Mesenchymal stem cell (in vitro differentiated cells and primary cell): ENCODE measurements around the gene EGFLAM.

Experiments used
- DNase-seq: peaks from one replicate; pipeline ENCODE4 v3.0.0-alpha.2; 2013
- H2AFZ ChIP-seq: one replicate; pipeline ENCODE4 v1.6.1; 2013; ENCODE audit warnings: low read depth, mild to moderate bottlenecking, control low read depth, inconsistent platforms, low read length, moderate library complexity
- H2AK5ac ChIP-seq: 2 replicates; pipeline ENCODE4 v1.6.1; 2013; ENCODE audit warnings: low read length, moderate library complexity, mild to moderate bottlenecking, inconsistent platforms; ENCODE audit not compliant: severe bottlenecking
- H2BK120ac ChIP-seq: one replicate; pipeline ENCODE4 v1.6.1; 2013; ENCODE audit warnings: low read depth, mild to moderate bottlenecking, inconsistent platforms, low read length, moderate library complexity
- H2BK12ac ChIP-seq, 2 experiments: one replicate each; pipeline ENCODE4 v1.6.1; 2013; ENCODE audit warnings: inconsistent platforms in 2 of 2, low read length in 2 of 2, mild to moderate bottlenecking in 2 of 2, moderate library complexity in 2 of 2, control low read depth in 1 of 2
- H2BK15ac ChIP-seq: one replicate; pipeline ENCODE4 v1.6.1; 2013; ENCODE audit warnings: mild to moderate bottlenecking, low read depth, inconsistent platforms; ENCODE audit not compliant: poor library complexity, severe bottlenecking
- H2BK5ac ChIP-seq: 2 replicates; pipeline ENCODE4 v1.6.1; 2013; ENCODE audit warnings: low read depth, mild to moderate bottlenecking, low read length, control low read depth, inconsistent platforms; ENCODE audit not compliant: poor library complexity, severe bottlenecking
- H3K14ac ChIP-seq, 2 experiments: one replicate each; pipeline ENCODE4 v1.6.1; 2013; ENCODE audit warnings: inconsistent platforms in 2 of 2, low read length in 2 of 2, control low read depth in 1 of 2, mild to moderate bottlenecking in 1 of 2, moderate library complexity in 1 of 2
- H3K18ac ChIP-seq, 2 experiments: one replicate each; pipeline ENCODE4 v1.6.1; 2013; ENCODE audit warnings: inconsistent platforms in 2 of 2, low read length in 2 of 2, control low read depth in 1 of 2, low read depth in 1 of 2, mild to moderate bottlenecking in 1 of 2
- H3K23ac ChIP-seq, 2 experiments: one replicate each; pipeline ENCODE4 v1.6.1; 2013; ENCODE audit warnings: inconsistent platforms in 2 of 2, low read length in 2 of 2, mild to moderate bottlenecking in 2 of 2, moderate library complexity in 2 of 2, control low read depth in 1 of 2
- H3K27ac ChIP-seq: 2 replicates; pipeline ENCODE4 v1.5.1; 2013; ENCODE audit warnings: mild to moderate bottlenecking, moderate library complexity, low read length, control low read depth, inconsistent platforms; ENCODE audit not compliant: poor library complexity, severe bottlenecking
- H3K27me3 ChIP-seq, 2 experiments: 2 replicates each; pipeline versions ENCODE4 v1.6.1 to v1.7.0; 2013; ENCODE audit warnings: low read length in 2 of 2, mild to moderate bottlenecking in 2 of 2, moderate library complexity in 2 of 2, control low read depth in 1 of 2, inconsistent platforms in 1 of 2; ENCODE audit not compliant: control insufficient read depth in 1 of 2, insufficient read depth in 1 of 2
- H3K36me3 ChIP-seq, 2 experiments: 2 replicates each; pipeline versions ENCODE4 v1.6.1 to v1.7.0; 2013; ENCODE audit warnings: low read length in 2 of 2, control low read depth in 1 of 2, inconsistent platforms in 1 of 2, low read depth in 1 of 2, mild to moderate bottlenecking in 1 of 2; ENCODE audit not compliant: insufficient read depth in 2 of 2, control insufficient read depth in 1 of 2
- H3K4ac ChIP-seq, 2 experiments: one replicate each; pipeline ENCODE4 v1.6.1; 2013; ENCODE audit warnings: inconsistent platforms in 2 of 2, low read length in 2 of 2, mild to moderate bottlenecking in 2 of 2, moderate library complexity in 2 of 2, control low read depth in 1 of 2, low read depth in 1 of 2
- H3K4me1 ChIP-seq: 2 replicates; pipeline ENCODE4 v1.6.1; 2013; ENCODE audit warnings: low read depth, low read length, control low read depth; ENCODE audit not compliant: control insufficient read depth, insufficient read depth
- H3K4me2 ChIP-seq: 2 replicates; pipeline ENCODE4 v1.6.1; 2013; ENCODE audit warnings: low read length, mild to moderate bottlenecking, inconsistent platforms; ENCODE audit not compliant: poor library complexity, severe bottlenecking
- H3K4me3 ChIP-seq, 2 experiments: 2 replicates each; pipeline versions ENCODE4 v1.5.1 to v1.7.0; 2013; ENCODE audit warnings: low read length in 2 of 2, mild to moderate bottlenecking in 2 of 2, control low read depth in 1 of 2, low read depth in 1 of 2; ENCODE audit not compliant: insufficient read depth in 1 of 2
- H3K79me1 ChIP-seq: replicated peaks from 2 replicates; pipeline ENCODE4 v1.6.1; 2013; ENCODE audit warnings: mild to moderate bottlenecking, control low read depth, low read length, inconsistent platforms; ENCODE audit not compliant: poor library complexity, severe bottlenecking
- H3K9ac ChIP-seq: 2 replicates; pipeline ENCODE4 v1.7.0; 2013; ENCODE audit warnings: mild to moderate bottlenecking, low read length, moderate library complexity
- H3K9me3 ChIP-seq: 2 replicates; pipeline ENCODE4 v1.7.0; 2013; ENCODE audit warnings: mild to moderate bottlenecking, low read length; ENCODE audit not compliant: control insufficient read depth
- H4K8ac ChIP-seq: one replicate; pipeline ENCODE4 v1.6.1; 2013; ENCODE audit warnings: inconsistent platforms, mild to moderate bottlenecking, low read length, moderate library complexity
- H4K91ac ChIP-seq: one replicate; pipeline ENCODE4 v1.6.1; 2013; ENCODE audit warnings: mild to moderate bottlenecking, low read length, inconsistent platforms
- WGBS: methylation state at CpG from one replicate; pipeline ENCODE4 v1.1.7; 2013; ENCODE audit warnings: mixed read lengths; 5-methylcytosine and 5-hydroxymethylcytosine counted together

The EGFLAM gene

DNA sequence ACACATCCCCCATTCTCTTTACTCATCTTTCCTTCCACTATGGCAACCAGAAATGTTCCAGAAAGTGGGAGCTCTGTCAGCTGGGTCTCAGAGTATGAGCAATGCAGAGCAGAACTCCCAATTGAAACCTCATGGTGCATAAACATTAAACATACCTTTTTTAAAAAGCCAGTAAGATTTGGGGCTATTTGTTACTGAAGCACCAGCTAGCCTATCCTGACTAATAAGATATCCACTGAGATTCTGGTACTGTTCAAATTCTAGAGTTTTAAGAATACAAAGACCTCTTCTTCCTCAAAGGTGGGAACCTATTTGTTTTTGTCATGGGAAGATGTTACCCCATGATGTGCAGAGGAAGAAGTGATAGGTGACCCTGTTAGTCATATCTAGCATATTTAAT is 46.1 kb upstream of the EGFLAM start:
- H3K23ac ChIP-seq: no peak overlapping the region

DNA sequence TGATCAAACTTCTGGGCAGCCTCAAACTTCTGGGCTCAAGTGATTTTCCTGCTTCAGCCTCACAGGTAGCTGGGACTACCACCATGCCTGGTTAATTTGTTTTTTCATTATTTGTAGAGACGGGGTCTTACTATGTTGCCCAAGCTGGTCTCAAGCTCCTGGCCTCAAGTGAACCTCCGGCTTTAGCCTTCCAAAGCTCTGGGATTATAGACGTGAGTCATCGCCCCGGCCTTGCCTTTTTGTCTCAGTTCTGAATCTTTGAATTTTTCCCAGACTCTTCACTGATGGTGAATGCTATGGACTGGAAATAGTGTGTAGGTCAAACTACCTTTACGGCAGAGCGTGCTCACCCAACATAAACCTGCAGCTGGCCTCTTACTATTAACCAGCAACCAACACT is 32.3 kb upstream of the EGFLAM start:
- H3K23ac ChIP-seq: no peak overlapping the region
- no peak overlapping the region for H2AK5ac ChIP-seq
- no peak overlapping the region for H3K4me2 ChIP-seq
- no peak overlapping the region for H3K27ac ChIP-seq
- no peak overlapping the region for H3K9ac ChIP-seq
- no peak overlapping the region for H2BK120ac ChIP-seq
- no peaks in the 10 kb centered on the region for H3K9me3 ChIP-seq
- no peaks in the 10 kb centered on the region for H3K4me1 ChIP-seq
- H3K36me3 ChIP-seq: no peaks in the 10 kb centered on the region
- H3K79me1 ChIP-seq: no peaks in the 10 kb centered on the region
- H3K4ac ChIP-seq: no peak overlapping the region
- H3K4me3 ChIP-seq: no peak overlapping the region
- H4K91ac ChIP-seq: no peak overlapping the region
- no peak overlapping the region for H2AFZ ChIP-seq
- H3K27me3 ChIP-seq: peaks cover 0 to 35% of the 10 kb centered on the region in 2 experiments
- H2BK12ac ChIP-seq: no peak overlapping the region
- no peak overlapping the region for H4K8ac ChIP-seq
- WGBS: 87% methylated on average over 4 of the region's 7 CpGs
- H2BK5ac ChIP-seq: no peak overlapping the region
- no peak for DNase-seq
- H3K14ac ChIP-seq: no peak overlapping the region
- H2BK15ac ChIP-seq: no peak overlapping the region
- H3K18ac ChIP-seq: no peak overlapping the region

More for the DNA sequence above, 46.1 kb upstream of the EGFLAM start:
- Histone ChIP-seq H3K9ac (no peak overlapping the region), H2AFZ (no peak overlapping the region), H2BK12ac (no peak overlapping the region), H3K27me3 (peaks cover 18 to 48% of the 10 kb centered on the region in 2 experiments), H3K79me1 (no peaks in the 10 kb centered on the region), H3K4me2 (no peak overlapping the region), H3K4me3 (no peak overlapping the region), H3K36me3 (no peaks in the 10 kb centered on the region), H4K8ac (no peak overlapping the region), H2BK5ac (no peak overlapping the region), H2BK15ac (no peak overlapping the region), H3K4ac (no peak overlapping the region), H3K4me1 (no peaks in the 10 kb centered on the region), H4K91ac (no peak overlapping the region), H2AK5ac (no peak overlapping the region), H3K27ac (no peak overlapping the region), H3K14ac (no peak overlapping the region), H2BK120ac (no peak overlapping the region), H3K18ac (no peak overlapping the region), H3K9me3 (peaks cover 5% of the 10 kb centered on the region)
- no peak for DNase-seq

DNA sequence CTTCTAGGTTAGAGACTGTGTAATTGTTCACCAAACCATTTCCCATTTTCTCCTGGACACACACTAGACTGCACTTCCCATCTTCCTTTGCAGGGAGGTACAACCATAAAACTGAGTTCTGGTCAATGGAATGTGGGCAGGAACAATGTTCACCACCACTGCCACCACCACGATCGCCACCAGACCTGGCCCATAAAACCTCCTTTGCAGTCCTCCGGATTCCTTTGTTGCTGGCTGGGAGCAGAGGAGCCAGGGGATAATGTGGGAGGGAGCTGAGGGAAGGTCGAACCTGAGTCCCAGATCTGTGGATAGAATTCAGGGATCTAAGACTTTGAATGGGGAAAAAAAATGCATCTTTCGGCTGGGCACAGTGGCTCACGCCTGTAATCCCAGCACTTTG is 29.4 kb upstream of the EGFLAM start:
- H3K18ac ChIP-seq: no peak overlapping the region
- 90% methylated on average over 4 of the region's 6 CpGs for WGBS

DNA sequence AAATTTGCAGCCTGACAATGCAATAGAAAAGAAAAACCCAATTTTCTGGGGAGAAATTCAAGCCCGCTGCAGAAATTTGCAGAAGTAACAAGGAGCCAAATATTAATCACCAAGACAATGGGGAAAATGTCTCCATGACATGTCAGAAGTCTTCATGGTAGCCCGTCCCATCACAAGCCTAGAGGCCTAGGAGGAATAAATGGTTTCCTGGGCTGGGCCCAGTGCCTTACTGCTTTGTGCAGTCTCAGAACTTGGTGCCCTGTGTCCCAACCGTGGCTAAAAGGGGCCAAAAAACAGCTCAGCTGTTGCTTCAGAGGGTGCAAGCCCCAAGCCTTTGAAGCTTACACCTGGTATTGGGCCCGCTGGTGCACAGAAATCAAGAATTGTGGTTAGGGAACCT is 23.6 kb upstream of the EGFLAM start:
- Histone ChIP-seq H2BK120ac (no peak overlapping the region), H3K79me1 (no peaks in the 10 kb centered on the region), H3K4me3 (no peak overlapping the region), H3K23ac (no peak overlapping the region), H3K14ac (no peak overlapping the region), H3K36me3 (no peaks in the 10 kb centered on the region), H3K27ac (no peak overlapping the region), H3K9ac (no peak overlapping the region), H3K18ac (no peak overlapping the region), H3K27me3 (peaks cover 0 to 31% of the 10 kb centered on the region in 2 experiments), H4K91ac (no peak overlapping the region), H2AK5ac (no peak overlapping the region), H3K4ac (no peak overlapping the region), H2BK5ac (no peak overlapping the region), H4K8ac (no peak overlapping the region), H3K4me2 (no peak overlapping the region), H3K9me3 (no peaks in the 10 kb centered on the region), H2BK12ac (no peak overlapping the region), H2AFZ (no peak overlapping the region), H3K4me1 (no peaks in the 10 kb centered on the region), H2BK15ac (no peak overlapping the region)
- 75% methylated on average over 4 of the region's 4 CpGs for WGBS
- DNase-seq: no peak

More for the DNA sequence above, 29.4 kb upstream of the EGFLAM start:
- no peak overlapping the region for H2AK5ac ChIP-seq
- no peaks in the 10 kb centered on the region for H3K79me1 ChIP-seq
- no peak overlapping the region for H2AFZ ChIP-seq
- no peak overlapping the region for H2BK15ac ChIP-seq
- no peak overlapping the region for H4K91ac ChIP-seq
- no peak overlapping the region for H4K8ac ChIP-seq
- no peaks in the 10 kb centered on the region for H3K36me3 ChIP-seq
- H2BK5ac ChIP-seq: no peak overlapping the region
- H3K4ac ChIP-seq: no peak overlapping the region
- H3K27me3 ChIP-seq: peaks cover 0 to 50% of the 10 kb centered on the region in 2 experiments
- H3K9me3 ChIP-seq: no peaks in the 10 kb centered on the region
- no peak overlapping the region for H3K9ac ChIP-seq
- no peak overlapping the region for H3K4me2 ChIP-seq
- H3K14ac ChIP-seq: no peak overlapping the region
- H2BK120ac ChIP-seq: no peak overlapping the region
- no peaks in the 10 kb centered on the region for H3K4me1 ChIP-seq
- DNase-seq: no peak
- H3K27ac ChIP-seq: no peak overlapping the region
- no peak overlapping the region for H3K23ac ChIP-seq
- no peak overlapping the region for H2BK12ac ChIP-seq
- no peak overlapping the region for H3K4me3 ChIP-seq
